ENCODE measurements around the gene PLEKHM3.

PLEKHM3 gene

DNA sequence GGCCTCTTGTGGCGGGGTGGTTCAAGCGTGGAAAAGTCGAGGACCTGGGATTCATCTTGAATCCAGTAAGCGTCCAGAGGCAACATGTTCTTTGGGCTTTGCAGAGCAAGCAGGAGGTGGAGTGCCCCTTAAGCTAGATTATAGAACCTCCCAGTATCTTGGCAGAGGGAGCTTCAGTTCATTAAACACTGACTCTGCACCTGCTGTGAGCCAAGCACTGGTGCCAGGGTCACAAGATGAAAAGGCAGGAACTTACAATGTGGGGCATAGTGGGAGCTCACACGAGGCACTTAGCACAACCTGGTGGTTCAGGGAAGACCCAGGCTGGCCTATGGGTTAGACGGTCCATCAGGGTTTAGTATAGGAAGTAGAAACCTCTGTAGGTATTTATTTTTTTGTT, 248.2 kb downstream of the PLEKHM3 start:
- H3K4me3 ChIP-seq (ENCODE audit: low read depth in 1 of 5, low read length in 5 of 5) = no peak overlapping the region
- H3K36me3 ChIP-seq (ENCODE audit: control insufficient read depth in 5 of 5, insufficient read depth in 5 of 5, low read length in 5 of 5) = no peaks in the 10 kb centered on the region
- no peaks in the 10 kb centered on the region for H3K9me3 ChIP-seq (ENCODE audit: control insufficient read depth in 5 of 5, low read length in 5 of 5)
- no peak overlapping the region for H3K9ac ChIP-seq (ENCODE audit: low read length in 5 of 5)
- no peak overlapping the region for H3K27ac ChIP-seq (ENCODE audit: low read depth, low read length)
- no peaks in the 10 kb centered on the region for H3K27me3 ChIP-seq (ENCODE audit: control insufficient read depth in 5 of 5, insufficient read depth in 4 of 5, low read length in 5 of 5)
- no peaks in the 10 kb centered on the region for H3K4me1 ChIP-seq (ENCODE audit: control insufficient read depth in 5 of 5, insufficient read depth in 5 of 5, low read length in 5 of 5)

- H3K4me1 ChIP-seq (ENCODE audit: control insufficient read depth in 5 of 5, insufficient read depth in 5 of 5, low read length in 5 of 5) = peaks cover 2 to 13% (median 11%) of the 10 kb centered on the region in 5 donors
- no peak overlapping the region for H3K27ac ChIP-seq (ENCODE audit: low read depth, low read length)
- no peak overlapping the region for H3K4me3 ChIP-seq (ENCODE audit: low read depth in 1 of 5, low read length in 5 of 5)
- H3K9ac ChIP-seq (ENCODE audit: low read length in 5 of 5) = no peak overlapping the region
- H3K9me3 ChIP-seq (ENCODE audit: control insufficient read depth in 5 of 5, low read length in 5 of 5) = no peaks in the 10 kb centered on the region
- no peaks in the 10 kb centered on the region for H3K36me3 ChIP-seq (ENCODE audit: control insufficient read depth in 5 of 5, insufficient read depth in 5 of 5, low read length in 5 of 5)
- no peaks in the 10 kb centered on the region for H3K27me3 ChIP-seq (ENCODE audit: control insufficient read depth in 5 of 5, insufficient read depth in 4 of 5, low read length in 5 of 5)
Measured at GRCh38 chr2:207775473-207775872, 249.9 kb downstream of the PLEKHM3 start.

DNA sequence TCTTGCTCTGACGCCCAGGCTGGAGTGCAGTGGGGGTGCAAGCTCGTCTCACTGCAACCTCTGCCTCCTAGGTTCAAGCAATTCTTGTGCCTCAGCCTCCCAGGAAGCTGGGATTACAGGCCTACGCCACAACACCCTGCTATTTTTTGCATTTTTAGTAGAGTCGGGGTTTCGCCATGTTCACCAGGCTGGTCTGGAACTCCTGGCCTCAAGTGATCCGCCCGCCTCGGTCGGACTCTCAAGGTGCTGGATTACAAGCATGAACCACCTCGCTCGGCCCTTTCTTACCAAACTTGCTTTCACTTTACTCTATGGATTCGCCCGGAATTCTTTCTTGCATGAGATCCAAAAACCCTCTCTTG, 252.5 kb downstream of the PLEKHM3 start:
- no peak overlapping the region for H3K27ac ChIP-seq (ENCODE audit: low read depth, low read length)
- no peaks in the 10 kb centered on the region for H3K27me3 ChIP-seq (ENCODE audit: control insufficient read depth in 5 of 5, insufficient read depth in 4 of 5, low read length in 5 of 5)
- no peaks in the 10 kb centered on the region for H3K9me3 ChIP-seq (ENCODE audit: control insufficient read depth in 5 of 5, low read length in 5 of 5)
- peaks cover 2 to 34% (median 27%) of the 10 kb centered on the region in 5 donors for H3K4me1 ChIP-seq (ENCODE audit: control insufficient read depth in 5 of 5, insufficient read depth in 5 of 5, low read length in 5 of 5)
- H3K9ac ChIP-seq (ENCODE audit: low read length in 5 of 5) = no peak overlapping the region
- H3K36me3 ChIP-seq (ENCODE audit: control insufficient read depth in 5 of 5, insufficient read depth in 5 of 5, low read length in 5 of 5) = peaks cover 0 to 1% (median under 1%) of the 10 kb centered on the region in 5 donors
- H3K4me3 ChIP-seq (ENCODE audit: low read depth in 1 of 5, low read length in 5 of 5) = no peak overlapping the region

GRCh38 chr2:207772081-207772843, 253.1 kb downstream of the PLEKHM3 start:
- H3K27ac ChIP-seq (ENCODE audit: low read depth, low read length) = peak overlapping the region; percentile 84
- H3K4me1 ChIP-seq (ENCODE audit: control insufficient read depth in 5 of 5, insufficient read depth in 5 of 5, low read length in 5 of 5) = peaks cover 2 to 39% (median 32%) of the 10 kb centered on the region in 5 donors
- no peaks in the 10 kb centered on the region for H3K27me3 ChIP-seq (ENCODE audit: control insufficient read depth in 5 of 5, insufficient read depth in 4 of 5, low read length in 5 of 5)

GRCh38 chr2:207771421-207771820, 253.9 kb downstream of the PLEKHM3 start:
- peak overlapping the region; percentile 84 for H3K27ac ChIP-seq (ENCODE audit: low read depth, low read length)
- peak overlapping the region in 2 of 5 donors; percentile 24 to 68 for H3K9ac ChIP-seq (ENCODE audit: low read length in 5 of 5)
- H3K36me3 ChIP-seq (ENCODE audit: control insufficient read depth in 5 of 5, insufficient read depth in 5 of 5, low read length in 5 of 5) = peaks cover 0 to 13% (median 9%) of the 10 kb centered on the region in 5 donors
- H3K4me1 ChIP-seq (ENCODE audit: control insufficient read depth in 5 of 5, insufficient read depth in 5 of 5, low read length in 5 of 5) = peaks cover 2 to 48% (median 39%) of the 10 kb centered on the region in 5 donors
- no peaks in the 10 kb centered on the region for H3K9me3 ChIP-seq (ENCODE audit: control insufficient read depth in 5 of 5, low read length in 5 of 5)
- H3K27me3 ChIP-seq (ENCODE audit: control insufficient read depth in 5 of 5, insufficient read depth in 4 of 5, low read length in 5 of 5) = no peaks in the 10 kb centered on the region
- peak overlapping the region; percentile 22 to 88 (median 83) for H3K4me3 ChIP-seq (ENCODE audit: low read depth in 1 of 5, low read length in 5 of 5)

More at GRCh38 chr2:207772081-207772843, 253.1 kb downstream of the PLEKHM3 start:
- no peaks in the 10 kb centered on the region for H3K9me3 ChIP-seq (ENCODE audit: control insufficient read depth in 5 of 5, low read length in 5 of 5)
- no peak overlapping the region for H3K4me3 ChIP-seq (ENCODE audit: low read depth in 1 of 5, low read length in 5 of 5)
- H3K36me3 ChIP-seq (ENCODE audit: control insufficient read depth in 5 of 5, insufficient read depth in 5 of 5, low read length in 5 of 5) = peaks cover 0 to 7% (median 6%) of the 10 kb centered on the region in 5 donors
- no peak overlapping the region for H3K9ac ChIP-seq (ENCODE audit: low read length in 5 of 5)

All from subcutaneous abdominal adipose tissue (tissue), 5 donors.